Choroid plexus epithelial cell (primary cell): ENCODE measurements around the gene SIVA1.

Source experiments
- DNase-seq: peaks from one replicate; pipeline ENCODE4 v3.0.0-alpha.2; 2010; ENCODE audit warnings: low read depth
- H3K4me3 ChIP-seq: 2 replicates; pipeline ENCODE4 v1.5.1; 2011; ENCODE audit warnings: low read depth, mild to moderate bottlenecking, control low read depth, low read length, moderate library complexity
- CTCF ChIP-seq: conservative IDR thresholded peaks from 2 replicates; pipeline ENCODE4 v1.5.1; 2011; ENCODE audit warnings: low read depth, mild to moderate bottlenecking, control low read depth, inconsistent platforms, low read length, moderate library complexity

SIVA1 gene

GRCh38 chr14:104765517-104765916 lies 12.6 kb downstream of the SIVA1 start:
- no peak overlapping the region for H3K4me3 ChIP-seq
- DNase-seq: no peak
- TF ChIP-seq CTCF: no peak

GRCh38 chr14:104766256-104766862 lies 13.4 kb downstream of the SIVA1 start:
- H3K4me3 ChIP-seq: no peak overlapping the region
- no peak for DNase-seq
- no peak for TF ChIP-seq CTCF

- no peak overlapping the region for H3K4me3 ChIP-seq
- no peak for TF ChIP-seq CTCF
- no peak for DNase-seq
Observed at GRCh38 chr14:104766863-104767633, 14.1 kb downstream of the SIVA1 start.

- no peak for TF ChIP-seq CTCF
- DNase-seq: no peak
- no peak overlapping the region for H3K4me3 ChIP-seq
Observed at GRCh38 chr14:104767634-104767918, 14.6 kb downstream of the SIVA1 start.

- TF ChIP-seq CTCF: peak; percentile 86
- no peak overlapping the region for H3K4me3 ChIP-seq
- DNase-seq: peak; percentile 85
Observed at GRCh38 chr14:104768437-104769323, 15.7 kb downstream of the SIVA1 start.

GRCh38 chr14:104769324-104770071 lies 16.6 kb downstream of the SIVA1 start:
- no peak for DNase-seq
- H3K4me3 ChIP-seq: no peak overlapping the region
- no peak for TF ChIP-seq CTCF
